GM12872 (cell line): ENCODE data around the gene LMTK2.

Source experiments
- TF ChIP-seq, protein P1 (sequence below): IDR thresholded peaks from 3 replicates; pipeline ENCODE4 v1.5.1; 2011; ENCODE audit warnings: low read depth, mild to moderate bottlenecking, low read length, moderate library complexity; ENCODE audit not compliant: insufficient read depth

Gene LMTK2

GRCh38 chr7:98134420-98135228 lies 28.0 kb downstream of the LMTK2 start:
- TF ChIP-seq, protein P1, sequence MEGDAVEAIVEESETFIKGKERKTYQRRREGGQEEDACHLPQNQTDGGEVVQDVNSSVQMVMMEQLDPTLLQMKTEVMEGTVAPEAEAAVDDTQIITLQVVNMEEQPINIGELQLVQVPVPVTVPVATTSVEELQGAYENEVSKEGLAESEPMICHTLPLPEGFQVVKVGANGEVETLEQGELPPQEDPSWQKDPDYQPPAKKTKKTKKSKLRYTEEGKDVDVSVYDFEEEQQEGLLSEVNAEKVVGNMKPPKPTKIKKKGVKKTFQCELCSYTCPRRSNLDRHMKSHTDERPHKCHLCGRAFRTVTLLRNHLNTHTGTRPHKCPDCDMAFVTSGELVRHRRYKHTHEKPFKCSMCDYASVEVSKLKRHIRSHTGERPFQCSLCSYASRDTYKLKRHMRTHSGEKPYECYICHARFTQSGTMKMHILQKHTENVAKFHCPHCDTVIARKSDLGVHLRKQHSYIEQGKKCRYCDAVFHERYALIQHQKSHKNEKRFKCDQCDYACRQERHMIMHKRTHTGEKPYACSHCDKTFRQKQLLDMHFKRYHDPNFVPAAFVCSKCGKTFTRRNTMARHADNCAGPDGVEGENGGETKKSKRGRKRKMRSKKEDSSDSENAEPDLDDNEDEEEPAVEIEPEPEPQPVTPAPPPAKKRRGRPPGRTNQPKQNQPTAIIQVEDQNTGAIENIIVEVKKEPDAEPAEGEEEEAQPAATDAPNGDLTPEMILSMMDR: no peak

- TF ChIP-seq, protein P1: no peak
Measured at GRCh38 chr7:98135984-98136383, 29.3 kb downstream of the LMTK2 start.

- TF ChIP-seq, protein P1: no peak
Measured at GRCh38 chr7:98136423-98136822, 29.8 kb downstream of the LMTK2 start.

GRCh38 chr7:98137134-98137825 lies 30.6 kb downstream of the LMTK2 start:
- TF ChIP-seq, protein P1: no peak

GRCh38 chr7:98137826-98138151 lies 31.1 kb downstream of the LMTK2 start:
- TF ChIP-seq, protein P1: no peak

- TF ChIP-seq, protein P1: no peak
Measured at GRCh38 chr7:98138672-98139071, 32.0 kb downstream of the LMTK2 start.

- TF ChIP-seq, protein P1: no peak
Measured at GRCh38 chr7:98142658-98143057, 36.0 kb downstream of the LMTK2 start.
